Measurements from ENCODE around the gene MT1E. TPM values are rescaled to one million over a fixed set of nuclear protein-coding genes. Genes with fewer than 3 reads are reported as not detected.

MT1E gene
- polyA plus RNA-seq, 1 experiment: 153 TPM

- H3K4me3 ChIP-seq (ENCODE audit: low read depth, low read length): peak overlapping the region; percentile 32; the same call in 1 of the 2 replicates
- ChIA-PET CTCF (no interaction called here), POLR2A (no interaction called here)
- H3K27me3 ChIP-seq (ENCODE audit: control insufficient read depth, insufficient read depth, low read length): peaks cover 56% of the 10 kb centered on the region
- H3K27ac ChIP-seq (ENCODE audit: low read depth, low read length): no peak overlapping the region
- no peak for TF ChIP-seq CTCF (IDR thresholded peaks at IDR 0.05; ENCODE audit: low read depth, low read length)
- H3K9me3 ChIP-seq (ENCODE audit: control insufficient read depth, insufficient read depth, low read length): no peaks in the 10 kb centered on the region
- no peak for DNase-seq (ENCODE audit: low read depth, low spot score)
Measured at GRCh38 chr16:56632848-56633365, 7.3 kb downstream of the MT1E start.

DNA sequence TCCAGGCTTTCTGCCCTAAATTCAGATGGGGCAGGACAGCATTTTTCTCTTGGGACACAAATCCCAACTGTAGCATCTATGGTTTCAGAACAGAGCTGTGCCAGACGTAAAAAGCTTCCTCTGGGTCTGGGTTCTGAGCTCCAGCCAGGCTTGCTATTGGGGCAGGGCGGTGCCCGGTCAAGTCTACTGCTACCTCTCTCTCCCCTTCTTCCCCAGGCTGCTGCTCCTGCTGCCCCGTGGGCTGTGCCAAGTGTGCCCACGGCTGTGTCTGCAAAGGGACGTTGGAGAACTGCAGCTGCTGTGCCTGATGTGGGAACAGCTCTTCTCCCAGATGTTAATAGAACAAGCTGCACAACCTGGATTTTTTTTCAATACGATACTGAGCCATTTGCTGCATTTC lies 8.0 kb downstream of the MT1E start:
- peaks cover 62% of the 10 kb centered on the region for H3K27me3 ChIP-seq (ENCODE audit: control insufficient read depth, insufficient read depth, low read length)
- no peaks in the 10 kb centered on the region; the same call in 1 of the 2 replicates for H3K9me3 ChIP-seq (ENCODE audit: control insufficient read depth, insufficient read depth, low read length)
- no peak for DNase-seq (ENCODE audit: low read depth, low spot score)
- CTCF ChIA-PET: no interaction called here
- POLR2A ChIA-PET: no interaction called here
- H3K27ac ChIP-seq (ENCODE audit: low read depth, low read length): no peak overlapping the region
- TF ChIP-seq CTCF (IDR thresholded peaks at IDR 0.05; ENCODE audit: low read depth, low read length): no peak
- no peak overlapping the region for H3K4me3 ChIP-seq (ENCODE audit: low read depth, low read length)

GRCh38 chr16:56634715-56635440 lies 9.3 kb downstream of the MT1E start:
- no peak for DNase-seq (ENCODE audit: low read depth, low spot score)
- Histone ChIP-seq H3K27me3 (ENCODE audit: control insufficient read depth, insufficient read depth, low read length) (peaks cover 75% of the 10 kb centered on the region), H3K9me3 (ENCODE audit: control insufficient read depth, insufficient read depth, low read length) (no peaks in the 10 kb centered on the region; the same call in 1 of the 2 replicates), H3K27ac (ENCODE audit: low read depth, low read length) (no peak overlapping the region), H3K4me3 (ENCODE audit: low read depth, low read length) (peak overlapping the region; percentile 38)
- TF ChIP-seq CTCF (IDR thresholded peaks at IDR 0.05; ENCODE audit: low read depth, low read length): no peak
- ChIA-PET CTCF (no interaction called here), POLR2A (interaction anchor here (3.3 kb wide), 1 partner anchor 9 kb away, joined by 12 read pairs; the partner anchor contains the start of gene MT1E)

DNA sequence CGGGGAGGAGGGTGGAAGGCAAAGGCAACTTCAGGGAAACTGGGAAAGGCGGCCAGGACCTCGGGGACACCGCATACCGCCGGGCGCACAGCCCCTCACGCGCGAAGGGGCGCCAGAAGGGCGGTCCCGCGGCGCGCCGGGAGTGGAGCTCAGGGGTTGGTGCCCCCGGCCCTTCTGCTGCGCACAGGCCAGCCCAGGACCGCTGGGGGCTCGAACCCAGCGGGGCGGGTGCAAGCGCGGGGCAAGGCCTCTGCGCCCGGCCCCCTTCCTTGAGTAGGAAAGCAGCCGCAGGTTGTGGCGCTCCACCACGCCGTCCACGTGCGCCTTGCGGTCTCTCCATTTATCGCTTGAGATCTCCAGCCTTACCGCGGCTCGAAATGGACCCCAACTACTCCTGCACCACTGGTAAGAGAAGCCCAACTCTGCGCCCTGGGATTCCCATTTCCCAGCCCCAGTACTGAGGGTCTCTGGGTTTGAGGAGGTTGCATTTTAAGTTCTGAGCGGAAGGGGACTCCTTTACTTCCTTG lies 9.9 kb downstream of the MT1E start:
- Histone ChIP-seq H3K27ac (ENCODE audit: low read depth, low read length) (no peak overlapping the region), H3K27me3 (ENCODE audit: control insufficient read depth, insufficient read depth, low read length) (peaks cover 80% of the 10 kb centered on the region), H3K9me3 (ENCODE audit: control insufficient read depth, insufficient read depth, low read length) (no peaks in the 10 kb centered on the region; the same call in 1 of the 2 replicates), H3K4me3 (ENCODE audit: low read depth, low read length) (peak overlapping the region; percentile 38; the same call in 1 of the 2 replicates)
- no peak for TF ChIP-seq CTCF (IDR thresholded peaks at IDR 0.05; ENCODE audit: low read depth, low read length)
- DNase-seq (ENCODE audit: low read depth, low spot score): no peak
- CTCF ChIA-PET: no interaction called here
- POLR2A ChIA-PET: interaction anchor here (3.3 kb wide), 1 partner anchor 10 kb away, joined by 12 read pairs; the partner anchor contains the start of gene MT1E

Measured in AG04450 (cell line).